Right lobe of liver (tissue), 4 donors: ENCODE measurements around the gene LRBA.

Experiments
- CTCF ChIP-seq, 4 donors: fragments of 200-600 bp in 3 of 4; fragments of 450-650 bp in 1 of 4; IDR thresholded peaks; one replicate each; pipeline versions ENCODE4 v1.5.1 to v1.8.0; 2016 to 2022; ENCODE audit warnings: antibody characterized with exemption in 4 of 4, mild to moderate bottlenecking in 2 of 4
- POLR2A ChIP-seq: fragments of 450-650 bp; IDR thresholded peaks from one replicate; pipeline ENCODE4 v1.6.1; 2017; ENCODE audit warnings: antibody characterized with exemption, mild to moderate bottlenecking
- donor health status: DM: no; HTN: no; CAD: no.
- donor health status: DM: no; HTN: no; CAD: no.
- donor health status: DM: no; HTN: yes; CAD: no.

DNA sequence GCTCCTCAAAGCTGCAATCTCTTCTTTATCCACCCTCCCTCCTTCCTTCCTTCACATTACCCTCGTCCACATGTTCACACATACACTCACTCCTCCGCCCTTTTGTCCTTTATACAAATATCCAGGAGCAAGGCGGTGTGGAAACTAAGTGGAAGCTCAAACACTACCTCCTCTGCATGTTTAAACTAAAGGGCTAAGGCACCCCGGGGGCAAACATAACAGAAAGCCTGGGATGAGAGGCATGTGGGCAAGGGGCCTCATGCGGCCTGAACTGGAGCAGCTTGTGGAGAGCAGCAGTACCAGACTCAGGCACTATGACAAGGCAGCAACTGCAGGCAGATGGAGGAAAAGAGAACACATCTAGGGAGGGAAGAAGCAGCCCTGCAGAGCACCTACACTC, 423.7 kb downstream of the LRBA start:
- TF ChIP-seq CTCF (IDR thresholded peaks at IDR 0.05) (no peak), POLR2A (no peak)
